Effector memory CD4-positive, alpha-beta T cell (primary cell): Measurements from ENCODE around the gene CCNG1.

Experiments
- DNase-seq, 3 donors: peaks; one replicate each; pipeline ENCODE4 v3.0.0-alpha.2; 2020
- H3K27ac ChIP-seq: 2 replicates; pipeline ENCODE4 v1.7.0; 2013; ENCODE audit warnings: mild to moderate bottlenecking, low read length, moderate library complexity; ENCODE audit not compliant: insufficient read depth, poor library complexity, severe bottlenecking
- H3K27me3 ChIP-seq: replicated peaks from 2 replicates; pipeline ENCODE4 v1.7.0; 2013; ENCODE audit warnings: mild to moderate bottlenecking, low read length; ENCODE audit not compliant: insufficient read depth, control insufficient read depth, poor library complexity, severe bottlenecking
- H3K36me3 ChIP-seq: 2 replicates; pipeline ENCODE4 v1.7.0; 2013; ENCODE audit warnings: mild to moderate bottlenecking, low read length, moderate library complexity; ENCODE audit not compliant: control insufficient read depth, insufficient read depth
- H3K4me1 ChIP-seq: 2 replicates; pipeline ENCODE4 v1.7.0; 2013; ENCODE audit warnings: low read length, mild to moderate bottlenecking; ENCODE audit not compliant: control insufficient read depth, insufficient read depth, poor library complexity, severe bottlenecking
- H3K4me3 ChIP-seq: 2 replicates; pipeline ENCODE4 v1.7.0; 2013; ENCODE audit warnings: low read length, low read depth, mild to moderate bottlenecking; ENCODE audit not compliant: insufficient read depth, poor library complexity, severe bottlenecking
- H3K9me3 ChIP-seq: 2 replicates; pipeline ENCODE4 v1.7.0; 2013; ENCODE audit warnings: mild to moderate bottlenecking, low read length, moderate library complexity; ENCODE audit not compliant: control insufficient read depth

CCNG1 gene

GRCh38 chr5:163475411-163475810 lies 38.0 kb downstream of the CCNG1 start:
- Histone ChIP-seq H3K27me3 (no peaks in the 10 kb centered on the region), H3K9me3 (no peaks in the 10 kb centered on the region), H3K27ac (no peak overlapping the region), H3K36me3 (no peaks in the 10 kb centered on the region), H3K4me1 (no peaks in the 10 kb centered on the region), H3K4me3 (no peak overlapping the region)
- no peak for DNase-seq

- DNase-seq: no peak
- Histone ChIP-seq H3K36me3 (no peaks in the 10 kb centered on the region), H3K27ac (no peak overlapping the region), H3K4me1 (no peaks in the 10 kb centered on the region), H3K9me3 (no peaks in the 10 kb centered on the region), H3K27me3 (no peaks in the 10 kb centered on the region), H3K4me3 (no peak overlapping the region)
Measured at GRCh38 chr5:163478126-163478981, 41.0 kb downstream of the CCNG1 start.

GRCh38 chr5:163478982-163479271 lies 41.5 kb downstream of the CCNG1 start:
- DNase-seq: no peak
- H3K36me3 ChIP-seq: no peaks in the 10 kb centered on the region
- H3K4me3 ChIP-seq: no peak overlapping the region
- H3K9me3 ChIP-seq: no peaks in the 10 kb centered on the region
- H3K27me3 ChIP-seq: no peaks in the 10 kb centered on the region
- H3K4me1 ChIP-seq: no peaks in the 10 kb centered on the region
- no peak overlapping the region for H3K27ac ChIP-seq

- Histone ChIP-seq H3K4me3 (no peak overlapping the region), H3K9me3 (no peaks in the 10 kb centered on the region), H3K27ac (no peak overlapping the region), H3K36me3 (no peaks in the 10 kb centered on the region), H3K27me3 (no peaks in the 10 kb centered on the region), H3K4me1 (no peaks in the 10 kb centered on the region)
- no peak for DNase-seq
Measured at GRCh38 chr5:163489055-163489744, 51.8 kb downstream of the CCNG1 start.

GRCh38 chr5:163489745-163490075 lies 52.3 kb downstream of the CCNG1 start:
- no peaks in the 10 kb centered on the region for H3K27me3 ChIP-seq
- H3K4me1 ChIP-seq: no peaks in the 10 kb centered on the region
- no peak for DNase-seq
- H3K4me3 ChIP-seq: no peak overlapping the region
- H3K27ac ChIP-seq: no peak overlapping the region
- H3K9me3 ChIP-seq: no peaks in the 10 kb centered on the region
- no peaks in the 10 kb centered on the region for H3K36me3 ChIP-seq
